Activated CD4-positive, CD25-positive, alpha-beta regulatory T cell treated with anti-CD3 and anti-CD28 coated beads, Interleukin-2, amount 50 U/mL, for 16 hours (primary cell): ENCODE measurements around the gene ZNF469.

Experiments used
- DNase-seq: peaks from one replicate; pipeline ENCODE4 v3.0.0-alpha.2; 2020; ENCODE audit warnings: low read depth, low spot score

Gene ZNF469

DNA sequence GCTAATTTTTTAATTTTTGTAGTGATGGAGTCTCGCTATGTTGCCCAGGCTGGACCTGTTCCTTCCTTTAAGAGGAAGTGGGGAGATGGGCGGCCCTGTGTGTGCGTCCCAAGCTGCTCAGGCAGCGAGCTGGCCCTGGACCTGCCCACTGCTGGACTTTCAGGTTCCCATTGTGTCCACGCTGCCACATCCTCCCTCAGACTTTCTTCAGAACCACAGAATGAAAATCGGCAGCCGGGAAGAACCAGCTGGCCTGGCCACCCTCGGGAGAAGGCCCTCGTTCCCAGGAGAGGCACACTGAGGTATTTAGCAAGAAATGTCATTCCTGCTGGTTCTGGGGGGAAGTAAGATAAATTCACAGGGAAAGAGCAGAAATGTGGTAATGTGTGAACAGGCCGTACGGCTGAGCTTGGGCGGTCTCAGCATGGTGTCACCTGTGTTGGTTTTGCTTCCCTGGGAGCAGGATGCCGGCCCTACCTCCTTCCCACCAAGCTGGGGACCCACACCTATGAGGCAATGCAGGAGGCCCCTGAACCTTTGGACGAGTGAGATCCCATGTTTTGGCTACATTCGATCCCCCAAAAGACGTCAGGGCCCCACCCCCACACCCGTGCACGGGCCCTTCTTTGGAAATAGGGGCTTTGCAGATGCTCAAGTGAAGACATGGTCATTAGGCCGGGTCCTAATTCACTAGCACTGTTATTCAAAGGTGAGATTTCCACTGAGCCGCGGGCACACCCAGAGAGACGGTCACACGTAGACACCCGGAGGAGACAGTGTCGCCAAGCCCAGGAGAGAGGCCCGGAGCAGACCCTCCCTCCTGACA is 35.9 kb upstream of the ZNF469 start:
- no peak for DNase-seq

DNA sequence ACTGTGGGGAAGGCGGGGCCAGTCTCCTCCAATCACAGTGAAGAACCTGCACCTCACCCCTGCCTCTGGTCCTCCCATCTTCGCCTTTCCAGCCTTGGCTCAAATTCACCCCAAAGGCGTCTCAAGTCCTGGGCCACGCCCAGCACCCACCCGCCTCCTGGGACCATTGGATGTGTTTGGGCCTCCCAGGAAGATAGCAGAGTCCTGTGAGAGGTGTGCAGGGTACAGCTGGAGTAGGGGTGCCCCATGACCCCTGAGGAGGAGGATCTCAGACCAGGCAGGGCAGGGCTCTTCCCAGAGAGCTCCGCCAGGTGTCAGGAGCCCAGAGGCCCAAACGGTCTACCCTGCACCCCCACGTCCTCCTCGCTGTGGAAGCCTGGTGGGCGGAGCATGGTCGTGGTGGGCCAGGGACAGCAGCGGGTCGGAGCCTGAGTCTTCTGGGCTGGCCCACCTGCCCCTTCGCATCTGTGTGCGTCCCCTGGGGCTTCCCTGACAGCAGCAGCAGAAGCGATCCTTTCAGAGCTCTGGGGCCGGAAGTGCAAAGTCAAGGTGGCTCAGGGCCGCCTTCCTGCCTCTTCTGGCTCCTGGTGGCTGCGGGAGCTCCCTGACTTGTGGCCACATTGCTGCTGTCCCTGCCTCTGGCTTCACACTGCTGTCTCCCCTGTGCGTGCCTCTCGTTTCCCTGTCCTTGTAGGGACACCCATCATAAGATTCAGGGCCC is 34.9 kb upstream of the ZNF469 start:
- no peak for DNase-seq

- DNase-seq = no peak
Observed at GRCh38 chr16:88348377-88349152, 34.2 kb upstream of the ZNF469 start.

DNA sequence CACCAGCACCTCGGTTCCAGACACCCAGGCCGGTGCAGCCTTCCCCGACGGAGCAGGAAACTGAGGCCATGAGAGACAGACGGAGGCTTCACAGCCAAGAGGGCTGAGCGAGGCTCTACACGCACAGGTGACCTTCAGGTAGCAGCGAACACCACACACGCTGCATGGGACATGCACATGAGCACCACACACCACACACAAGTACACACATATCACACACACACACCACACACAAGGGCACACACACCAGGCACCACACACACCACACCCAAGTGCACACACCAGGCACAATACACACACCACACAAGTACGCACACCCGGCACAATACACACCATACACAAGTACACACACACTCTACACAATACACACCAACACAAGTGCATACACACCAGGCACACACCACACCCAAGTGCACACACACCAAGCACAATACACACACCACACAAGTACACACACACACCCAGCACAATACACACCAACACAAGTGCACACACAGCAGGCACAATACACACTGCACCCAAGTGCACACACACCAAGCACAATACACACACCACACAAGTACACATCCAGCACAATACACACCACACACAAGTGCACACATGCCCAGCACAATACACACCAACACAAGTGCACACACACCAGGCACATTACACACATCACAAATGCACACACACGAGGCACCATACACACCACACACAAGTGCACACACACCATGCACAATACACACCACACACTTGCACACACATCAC is 33.4 kb upstream of the ZNF469 start:
- no peak for DNase-seq

GRCh38 chr16:88349903-88350900 is 32.6 kb upstream of the ZNF469 start:
- no peak for DNase-seq

GRCh38 chr16:88350922-88351321 is 31.8 kb upstream of the ZNF469 start:
- DNase-seq = no peak

DNA sequence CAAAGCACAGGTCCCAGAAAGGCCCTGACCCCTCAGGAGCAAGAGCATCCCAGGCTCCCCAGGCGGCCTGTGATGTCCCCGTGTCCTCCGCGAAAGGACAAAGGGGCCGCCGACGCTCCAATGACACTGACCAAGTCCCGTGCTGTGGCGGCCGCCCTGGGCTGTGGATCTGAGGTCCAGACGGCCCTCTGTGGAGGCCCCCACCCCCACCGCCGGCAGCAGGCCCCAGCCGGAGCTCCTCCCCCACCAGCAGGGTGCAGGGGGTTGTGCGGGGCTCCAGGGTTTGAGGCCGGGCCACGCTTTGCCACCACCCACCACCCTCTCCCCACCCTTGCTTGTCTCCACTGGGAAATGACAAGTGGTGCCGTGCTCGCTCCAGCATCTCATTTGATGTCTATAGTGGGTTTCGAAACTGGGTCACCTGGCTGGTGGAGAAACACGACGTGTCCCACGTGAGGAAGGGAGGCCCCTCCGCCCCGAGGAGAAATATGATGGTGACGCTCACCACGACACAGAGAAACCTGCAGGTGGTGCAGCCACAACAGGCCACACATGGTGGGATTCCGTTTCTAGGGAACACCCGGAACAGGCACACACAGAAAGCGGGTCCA is 31.2 kb upstream of the ZNF469 start:
- no peak for DNase-seq

GRCh38 chr16:88352261-88353200 is 30.2 kb upstream of the ZNF469 start:
- DNase-seq = no peak

GRCh38 chr16:88353232-88353631 is 29.5 kb upstream of the ZNF469 start:
- DNase-seq = no peak

DNA sequence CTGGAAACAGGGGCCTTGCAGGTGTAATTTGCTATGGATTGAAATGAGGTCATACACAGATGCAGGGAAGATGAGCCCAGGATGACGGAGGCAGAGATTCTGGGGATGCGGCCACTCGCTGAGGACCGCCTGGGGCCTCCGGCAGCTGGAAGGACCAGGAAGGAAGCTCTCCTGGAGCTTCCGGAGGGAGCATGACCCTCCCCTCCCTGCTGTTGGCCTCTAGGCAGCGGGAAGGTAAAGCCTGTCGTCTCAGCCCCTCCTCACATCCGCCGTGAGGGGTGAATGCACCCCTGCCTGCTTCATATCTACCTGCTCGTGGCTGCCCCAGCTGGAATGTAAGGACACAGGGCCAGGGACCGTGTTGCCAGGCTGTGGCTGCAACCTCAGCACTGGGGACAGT is 29.1 kb upstream of the ZNF469 start:
- DNase-seq = no peak

- no peak for DNase-seq
Observed at GRCh38 chr16:88354229-88355092, 28.3 kb upstream of the ZNF469 start.

GRCh38 chr16:88355093-88355388 is 27.7 kb upstream of the ZNF469 start:
- no peak for DNase-seq

GRCh38 chr16:88355389-88356123 is 27.2 kb upstream of the ZNF469 start:
- DNase-seq = no peak

DNA sequence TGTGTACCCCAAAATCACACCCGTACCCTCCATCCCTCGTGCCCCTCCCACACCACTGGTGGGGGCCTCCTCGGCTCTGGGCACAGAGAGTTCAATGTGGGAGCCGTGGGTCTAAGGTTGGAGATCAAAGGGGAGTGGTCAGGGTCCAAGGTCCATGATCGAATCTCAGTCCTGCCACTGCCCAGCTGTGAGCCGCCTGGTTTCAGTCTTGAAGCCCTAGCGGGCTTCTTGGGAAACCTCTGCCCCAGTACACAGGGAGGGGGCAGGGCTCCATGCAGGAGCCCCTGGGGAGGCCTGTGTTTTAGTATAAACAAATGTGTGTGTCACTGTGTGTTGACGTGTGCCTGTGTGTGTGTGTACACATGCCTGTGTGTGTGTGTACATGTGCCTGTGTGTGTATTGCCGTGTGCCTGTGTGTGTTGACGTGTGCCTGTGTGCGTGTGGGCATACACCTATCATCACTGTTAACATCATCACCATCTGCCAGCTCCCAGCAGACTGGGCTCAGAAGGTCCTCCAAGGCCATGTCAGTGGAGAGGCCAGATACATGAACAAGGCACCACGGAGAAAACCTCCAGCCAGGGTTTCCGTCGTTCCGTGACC is 26.5 kb upstream of the ZNF469 start:
- no peak for DNase-seq

- DNase-seq = no peak
Observed at GRCh38 chr16:88356727-88357199, 26.0 kb upstream of the ZNF469 start.

DNA sequence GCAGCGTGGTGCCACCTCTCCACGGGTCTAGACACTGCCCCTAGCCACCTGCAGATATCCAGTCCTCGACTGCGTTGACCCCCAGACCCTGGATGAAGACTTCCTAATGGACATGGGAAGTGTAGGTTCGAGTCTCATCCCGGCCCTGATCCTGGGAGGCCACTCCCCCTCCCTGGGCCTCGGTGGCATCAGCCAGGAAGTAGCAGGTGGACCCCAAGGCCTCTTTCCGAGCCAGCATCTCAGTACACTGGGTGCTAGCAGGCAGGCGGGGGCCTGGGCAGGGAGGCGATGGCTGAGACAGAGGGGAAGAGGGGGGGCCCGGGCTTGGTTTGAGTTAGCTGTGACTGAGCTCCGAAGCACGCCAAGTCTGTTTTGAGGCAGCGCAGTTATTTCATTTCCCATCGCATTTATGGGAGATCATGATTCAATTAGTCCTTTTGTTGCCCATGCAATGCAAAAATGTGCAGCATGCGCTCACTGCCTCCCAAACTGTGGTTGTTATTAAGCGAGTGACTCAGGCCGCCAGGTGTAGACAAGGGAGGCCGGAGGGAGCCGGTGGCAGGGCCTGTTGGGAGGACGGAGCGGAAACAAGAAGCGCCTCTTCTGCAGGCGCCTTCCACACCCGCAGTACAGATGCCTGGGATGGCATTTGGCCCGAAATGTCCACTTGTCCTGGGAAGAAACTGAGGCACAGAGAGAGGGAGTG is 25.3 kb upstream of the ZNF469 start:
- no peak for DNase-seq
